H9 (cell line): ENCODE measurements around the gene CYP27B1. TPM values are rescaled to one million over a fixed set of nuclear protein-coding genes. Genes with fewer than 3 reads are reported as not detected.

Experiments used
- DNase-seq: peaks from one replicate; pipeline ENCODE4 v3.0.0-alpha.2; 2017
- H2AFZ ChIP-seq: one replicate; pipeline ENCODE4 v1.6.1; 2013; ENCODE audit warnings: mild to moderate bottlenecking, low read length, control low read depth, moderate library complexity
- H2AK5ac ChIP-seq: 2 replicates; pipeline ENCODE4 v1.6.1; 2013; ENCODE audit warnings: low read length, control low read depth, mixed read lengths; ENCODE audit not compliant: insufficient read length
- H2BK120ac ChIP-seq: one replicate; pipeline ENCODE4 v1.6.1; 2013; ENCODE audit warnings: low read depth, mild to moderate bottlenecking, low read length, control low read depth, inconsistent platforms; ENCODE audit not compliant: poor library complexity, severe bottlenecking
- H2BK12ac ChIP-seq: 2 replicates; pipeline ENCODE4 v1.6.1; 2013; ENCODE audit warnings: low read length, control low read depth, mixed read lengths, low read depth; ENCODE audit not compliant: insufficient read length
- H2BK15ac ChIP-seq: 2 replicates; pipeline ENCODE4 v1.6.1; 2013; ENCODE audit warnings: low read depth, low read length, control low read depth
- H2BK20ac ChIP-seq: one replicate; pipeline ENCODE4 v1.6.1; 2013; ENCODE audit warnings: low read depth, mild to moderate bottlenecking, low read length, control low read depth, inconsistent platforms; ENCODE audit not compliant: poor library complexity, severe bottlenecking
- H2BK5ac ChIP-seq: 2 replicates; pipeline ENCODE4 v1.6.1; 2013; ENCODE audit warnings: low read length, control low read depth, mixed read lengths; ENCODE audit not compliant: insufficient read length
- H3K14ac ChIP-seq: 2 replicates; pipeline ENCODE4 v1.6.1; 2013; ENCODE audit warnings: low read length, control low read depth; ENCODE audit not compliant: insufficient read depth
- H3K18ac ChIP-seq: 2 replicates; pipeline ENCODE4 v1.6.1; 2013; ENCODE audit warnings: low read depth, mild to moderate bottlenecking, mixed read lengths, low read length, control low read depth; ENCODE audit not compliant: insufficient read length
- H3K23ac ChIP-seq: 2 replicates; pipeline ENCODE4 v1.6.1; 2013; ENCODE audit warnings: low read length, control low read depth, mixed read lengths, low read depth; ENCODE audit not compliant: insufficient read length
- H3K23me2 ChIP-seq: 2 replicates; pipeline ENCODE4 v1.6.1; 2013; ENCODE audit warnings: low read depth, mild to moderate bottlenecking, mixed read lengths, low read length, control low read depth; ENCODE audit not compliant: insufficient read length, poor library complexity, severe bottlenecking
- H3K27ac ChIP-seq: 2 replicates; pipeline ENCODE4 v1.5.1; 2013; ENCODE audit warnings: low read length, control low read depth, mixed read lengths, low read depth; ENCODE audit not compliant: insufficient read length
- H3K27me3 ChIP-seq: 2 replicates; pipeline ENCODE4 v1.6.1; 2013; ENCODE audit warnings: low read length, control low read depth, inconsistent platforms; ENCODE audit not compliant: insufficient read depth
- H3K4ac ChIP-seq: 2 replicates; pipeline ENCODE4 v1.6.1; 2013; ENCODE audit warnings: low read depth, mild to moderate bottlenecking, control low read depth, inconsistent platforms, low read length, moderate library complexity
- H3K4me1 ChIP-seq: 2 replicates; pipeline ENCODE4 v1.6.1; 2013; ENCODE audit warnings: low read length, control low read depth, inconsistent platforms; ENCODE audit not compliant: insufficient read depth
- H3K4me2 ChIP-seq: 2 replicates; pipeline ENCODE4 v1.6.1; 2013; ENCODE audit warnings: low read length, control low read depth, mixed read lengths; ENCODE audit not compliant: insufficient read length, insufficient read depth
- H3K56ac ChIP-seq: 2 replicates; pipeline ENCODE4 v1.6.1; 2013; ENCODE audit warnings: low read depth, mild to moderate bottlenecking, mixed read lengths, low read length, control low read depth; ENCODE audit not compliant: insufficient read length
- H3K79me1 ChIP-seq: 2 replicates; pipeline ENCODE4 v1.6.1; 2013; ENCODE audit warnings: low read depth, mild to moderate bottlenecking, moderate library complexity, low read length, control low read depth, inconsistent platforms; ENCODE audit not compliant: insufficient read depth, poor library complexity, severe bottlenecking
- H3K79me2 ChIP-seq: 2 replicates; pipeline ENCODE4 v1.6.1; 2013; ENCODE audit warnings: low read length, control low read depth, inconsistent platforms; ENCODE audit not compliant: insufficient read depth
- H3K9ac ChIP-seq: 2 replicates; pipeline ENCODE4 v1.6.1; 2013; ENCODE audit warnings: low read length, control low read depth, mixed read lengths; ENCODE audit not compliant: insufficient read length; ENCODE audit errors: extremely low read depth
- H3K9me3 ChIP-seq: one replicate; pipeline ENCODE4 v1.6.1; 2013; ENCODE audit warnings: low read depth, low read length, inconsistent platforms; ENCODE audit not compliant: control insufficient read depth
- H3T11ph ChIP-seq: one replicate; pipeline ENCODE4 v1.6.1; 2013; ENCODE audit warnings: mild to moderate bottlenecking, low read length, control low read depth, inconsistent platforms
- H4K20me1 ChIP-seq: one replicate; pipeline ENCODE4 v1.6.1; 2013; ENCODE audit not compliant: control insufficient read depth, insufficient read length, insufficient read depth
- H4K5ac ChIP-seq: 2 replicates; pipeline ENCODE4 v1.6.1; 2013; ENCODE audit warnings: low read depth, mild to moderate bottlenecking, mixed read lengths, low read length, control low read depth; ENCODE audit not compliant: insufficient read length
- H4K8ac ChIP-seq: replicated peaks from 2 replicates; pipeline ENCODE4 v1.6.1; 2013; ENCODE audit warnings: low read length, control low read depth, mixed read lengths, low read depth; ENCODE audit not compliant: insufficient read length
- H4K91ac ChIP-seq: 2 replicates; pipeline ENCODE4 v1.6.1; 2013; ENCODE audit warnings: low read depth, mild to moderate bottlenecking, moderate library complexity, mixed read lengths, low read length, control low read depth; ENCODE audit not compliant: insufficient read length
- H3K27ac Mint-ChIP-seq, 3 experiments: 2 replicates in 2 of 3; 3 replicates in 1 of 3; pipeline ENCODE4 v1.8.0; 2020 to 2021; ENCODE audit warnings: mixed read lengths in 3 of 3, mild to moderate bottlenecking in 1 of 3, moderate library complexity in 1 of 3
- H3K27me3 Mint-ChIP-seq: 2 replicates; pipeline ENCODE4 v1.8.0; 2021; ENCODE audit warnings: low read depth, mild to moderate bottlenecking, moderate library complexity, mixed read lengths
- H3K36me3 Mint-ChIP-seq, 3 experiments: 2 replicates in 2 of 3; 3 replicates in 1 of 3; pipeline ENCODE4 v1.8.0; 2020 to 2021; ENCODE audit warnings: low read depth in 3 of 3, mixed read lengths in 3 of 3; ENCODE audit not compliant: insufficient read depth in 1 of 3
- H3K4me1 Mint-ChIP-seq, 2 experiments: 2 replicates each; pipeline ENCODE4 v1.8.0; 2020; ENCODE audit warnings: mixed read lengths in 2 of 2
- H3K4me3 Mint-ChIP-seq, 2 experiments: 2 replicates in 1 of 2; 3 replicates in 1 of 2; pipeline ENCODE4 v1.8.0; 2020 to 2021; ENCODE audit warnings: mild to moderate bottlenecking in 2 of 2, mixed read lengths in 2 of 2, moderate library complexity in 1 of 2
- H3K9me3 Mint-ChIP-seq, 2 experiments: 2 replicates in 1 of 2; 3 replicates in 1 of 2; pipeline ENCODE4 v1.8.0; 2020; ENCODE audit warnings: mild to moderate bottlenecking in 2 of 2, mixed read lengths in 2 of 2, moderate library complexity in 1 of 2
- CTCF ChIP-seq: fragments of 200-600 bp; sonication (generic); conservative IDR thresholded peaks from 3 replicates; pipeline ENCODE4 v1.8.0; 2021; ENCODE audit warnings: antibody characterized with exemption, mild to moderate bottlenecking
- WGBS: extraction: QIAGEN DNeasy Blood & Tissue Kit; methylation state at CpG from one replicate; pipeline ENCODE4 v1.1.7; 2013; ENCODE audit warnings: missing lambda C conversion rate, low lambda C conversion rate, mixed read lengths; ENCODE audit not compliant: insufficient read length; ENCODE audit errors: extremely low coverage; 5-methylcytosine and 5-hydroxymethylcytosine counted together
- total RNA-seq: library from RNA; stranded (reverse); gene quantifications from 2 replicates; pipeline ENCODE4 v1.2.1, GENCODE V29; 2021

Gene CYP27B1
- total RNA-seq, 1 experiment from 2014 or later: 6.1 TPM

- Histone ChIP-seq H3K14ac (no peak overlapping the region), H3K27me3 (peaks cover 12% of the 10 kb centered on the region)
Measured at GRCh38 chr12:57758552-57759359, 8.1 kb downstream of the CYP27B1 start.

More at GRCh38 chr12:57758552-57759359, 8.1 kb downstream of the CYP27B1 start:
- Histone ChIP-seq H3T11ph (no peak overlapping the region), H2BK20ac (no peak overlapping the region), H3K9me3 (no peaks in the 10 kb centered on the region), H3K4me2 (no peak overlapping the region), H3K23ac (no peak overlapping the region), H3K56ac (no peak overlapping the region), H3K9ac (no peak overlapping the region), H3K18ac (no peak overlapping the region), H4K91ac (no peak overlapping the region), H3K79me1 (no peaks in the 10 kb centered on the region), H3K79me2 (no peaks in the 10 kb centered on the region), H2BK12ac (no peak overlapping the region), H2BK5ac (no peak overlapping the region), H2AK5ac (no peak overlapping the region), H3K4ac (no peak overlapping the region), H2AFZ (no peak overlapping the region), H3K27ac (no peak overlapping the region), H4K20me1 (no peaks in the 10 kb centered on the region), H4K8ac (no peak overlapping the region), H3K4me1 (no peaks in the 10 kb centered on the region), H3K23me2 (peaks cover 9% of the 10 kb centered on the region), H4K5ac (no peak overlapping the region), H2BK120ac (no peak overlapping the region), H2BK15ac (no peak overlapping the region)
- Mint-ChIP-seq H3K4me1 (peaks cover 28% of the 10 kb centered on the region in 2 experiments), H3K36me3 (peaks cover 3 to 19% (median 6%) of the 10 kb centered on the region in 3 experiments; a peak in 6 of 7 replicates), H3K27ac (no peak overlapping the region), H3K27me3 (peaks cover 46% of the 10 kb centered on the region), H3K9me3 (0 out of 5 replicates have a peak, but pooled peaks cover 0 to 2% of the 10 kb centered on the region in 2 experiments), H3K4me3 (no peak overlapping the region; a peak in 1 of 5 replicates)
- TF ChIP-seq CTCF: no peak
- WGBS: no CpG with 5 or more reads among the region's 25 CpGs
- DNase-seq: no peak
